ENCODE data around the gene TAS1R3.
"Not testable (repeated sequence)": the region's sequence is repeated elsewhere in the genome, so short reads cannot be mapped to it uniquely, and the experiment has no call there.

Gene TAS1R3

GRCh38 chr1:1364266-1364665 lies 33.2 kb downstream of the TAS1R3 start:
- in situ Hi-C loops (cut with MboI; ENCODE audit: low sequenced_read_pairs) = no loop called here

- in situ Hi-C loops (cut with MboI; ENCODE audit: low sequenced_read_pairs) = no loop called here
Measured at GRCh38 chr1:1365875-1366698, 35.0 kb downstream of the TAS1R3 start.

DNA sequence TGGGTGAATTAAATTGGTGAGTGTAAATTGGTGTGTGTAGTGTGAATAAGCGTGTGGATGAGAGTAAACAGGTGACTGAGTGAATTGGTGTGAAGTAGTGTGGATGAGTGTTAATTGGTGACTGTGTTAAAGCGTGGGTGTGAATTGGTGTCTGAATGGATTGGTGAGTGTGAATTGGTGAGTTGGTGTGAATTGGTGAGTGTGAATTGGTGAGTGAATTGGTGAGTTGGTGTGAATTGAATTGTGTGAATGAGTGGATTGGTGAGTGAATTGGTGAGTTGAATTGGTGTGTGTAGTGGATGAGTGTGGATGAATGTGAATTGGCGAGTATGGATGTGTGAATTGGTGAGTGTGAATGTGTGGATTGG lies 35.6 kb downstream of the TAS1R3 start:
- in situ Hi-C loops (cut with MboI; ENCODE audit: low sequenced_read_pairs) = no loop called here

- in situ Hi-C loops (cut with MboI; ENCODE audit: low sequenced_read_pairs) = no loop called here
Measured at GRCh38 chr1:1367315-1367714, 36.2 kb downstream of the TAS1R3 start.

GRCh38 chr1:1370094-1370493 lies 39.0 kb downstream of the TAS1R3 start:
- in situ Hi-C loops (cut with MboI; ENCODE audit: low sequenced_read_pairs) = not testable (repeated sequence)

DNA sequence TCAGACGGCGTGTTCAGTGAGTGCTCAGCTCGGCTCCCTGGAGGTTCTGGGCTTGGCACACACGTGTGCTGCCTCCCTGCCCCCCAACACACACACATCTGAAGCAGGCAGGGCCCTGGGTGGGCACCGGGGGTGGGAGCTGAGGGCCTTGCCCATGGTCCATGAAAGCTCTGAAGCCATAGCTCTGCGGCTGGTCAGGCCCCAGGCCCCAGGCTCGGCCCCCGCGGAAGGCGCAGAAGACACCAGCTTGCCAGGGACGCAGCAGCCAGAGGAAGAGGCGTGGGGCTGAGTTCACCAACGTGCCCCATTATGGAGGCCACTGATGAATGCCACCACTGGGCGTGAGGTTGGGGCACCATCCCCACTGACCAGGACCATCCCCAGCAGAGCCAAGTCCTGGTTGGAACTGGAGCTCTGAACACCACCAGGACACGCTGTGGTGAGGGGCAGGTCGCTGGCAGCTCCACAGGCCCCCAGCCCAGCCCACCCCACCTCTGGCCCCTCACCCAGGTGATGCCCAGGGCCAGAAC lies 39.8 kb downstream of the TAS1R3 start:
- in situ Hi-C loops (cut with MboI; ENCODE audit: low sequenced_read_pairs) = no loop called here

DNA sequence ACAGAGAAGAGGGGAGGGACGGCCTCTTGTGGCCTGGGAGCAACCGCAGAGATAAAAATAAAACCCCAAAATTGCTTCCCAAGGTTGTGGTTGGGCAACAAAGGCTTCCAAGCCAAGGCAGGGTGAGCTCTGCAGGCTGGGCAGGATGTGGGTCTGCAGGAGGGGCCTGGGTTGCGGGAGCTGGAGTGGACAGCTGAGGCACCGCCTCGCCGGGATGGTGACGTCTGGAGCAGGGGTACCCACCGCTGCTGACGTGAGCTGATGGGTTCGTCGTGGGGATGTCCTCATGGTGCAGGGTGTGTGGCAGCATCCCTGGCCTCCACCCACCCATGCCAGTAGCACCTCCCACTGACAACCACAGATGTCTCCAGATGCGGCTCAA lies 40.3 kb downstream of the TAS1R3 start:
- in situ Hi-C loops (cut with MboI; ENCODE audit: low sequenced_read_pairs) = no loop called here

GRCh38 chr1:1371746-1372711 lies 40.9 kb downstream of the TAS1R3 start:
- in situ Hi-C loops (cut with MboI; ENCODE audit: low sequenced_read_pairs) = no loop called here

DNA sequence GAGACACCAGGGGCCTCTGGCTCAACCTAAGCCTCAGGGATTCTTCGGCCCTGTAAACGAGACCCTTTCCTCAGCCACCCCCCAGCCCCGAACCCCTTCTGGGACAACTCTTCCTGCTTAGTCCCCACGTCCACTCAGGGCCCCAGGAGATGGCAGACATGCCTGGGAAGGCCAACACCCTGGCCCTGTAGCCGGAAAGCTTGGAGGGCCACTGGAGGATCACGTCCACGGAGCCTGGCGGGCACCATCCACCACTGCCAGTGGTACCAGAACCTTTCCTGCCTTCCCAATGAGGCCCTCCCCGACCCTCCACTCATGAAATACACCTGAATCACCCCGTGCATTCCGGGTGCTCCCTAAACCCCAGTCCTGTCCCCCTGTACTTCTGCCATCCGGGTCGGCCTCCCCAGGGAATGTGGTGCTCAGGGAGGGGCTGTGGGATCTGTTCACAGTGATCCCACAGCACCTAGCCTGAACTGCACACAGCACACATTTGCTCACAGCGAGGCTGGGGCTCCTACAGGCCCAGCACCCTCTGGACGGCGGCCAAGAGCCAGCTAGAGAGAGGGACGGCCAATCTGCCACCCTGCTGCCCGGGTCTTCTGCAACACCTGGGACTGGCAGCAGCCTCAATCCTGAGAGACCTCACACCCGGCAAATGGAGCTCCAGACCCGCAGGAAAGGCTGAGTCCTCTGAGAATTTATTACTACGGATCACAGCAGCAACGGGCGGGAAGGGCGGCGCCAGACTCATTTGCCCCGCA lies 42.2 kb downstream of the TAS1R3 start:
- in situ Hi-C loops (cut with MboI; ENCODE audit: low sequenced_read_pairs) = no loop called here

- in situ Hi-C loops (cut with MboI; ENCODE audit: low sequenced_read_pairs) = no loop called here
Measured at GRCh38 chr1:1373815-1374588, 42.9 kb downstream of the TAS1R3 start.

DNA sequence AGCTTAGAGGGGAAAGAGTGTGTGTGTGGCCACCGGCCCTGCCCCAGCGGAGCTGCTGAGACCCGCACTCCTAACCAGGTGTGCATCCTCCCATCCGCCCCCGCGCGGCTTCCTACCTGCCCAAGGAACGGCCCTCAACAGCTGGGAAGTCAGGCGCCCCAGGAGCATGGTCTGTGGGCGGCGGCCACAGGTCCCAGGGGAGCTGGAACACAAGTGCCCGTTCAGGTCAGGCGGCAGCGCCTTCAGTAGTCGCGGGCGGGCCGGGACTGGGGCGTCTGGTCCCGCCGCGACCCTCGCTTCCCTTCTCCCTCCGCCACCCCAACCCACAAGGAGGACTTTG lies 43.5 kb downstream of the TAS1R3 start:
- in situ Hi-C loops (cut with MboI; ENCODE audit: low sequenced_read_pairs) = no loop called here

GRCh38 chr1:1374929-1375662 lies 44.0 kb downstream of the TAS1R3 start, which contains the start of gene AURKAIP1:
Gene AURKAIP1, minus strand, starts transcription at chr1:1375207. Its CDS starts 451 bp downstream, at chr1:1374756.
- in situ Hi-C loops (cut with MboI; ENCODE audit: low sequenced_read_pairs) = no loop called here

GRCh38 chr1:1376551-1377226 lies 45.6 kb downstream of the TAS1R3 start:
- in situ Hi-C loops (cut with MboI; ENCODE audit: low sequenced_read_pairs) = no loop called here

DNA sequence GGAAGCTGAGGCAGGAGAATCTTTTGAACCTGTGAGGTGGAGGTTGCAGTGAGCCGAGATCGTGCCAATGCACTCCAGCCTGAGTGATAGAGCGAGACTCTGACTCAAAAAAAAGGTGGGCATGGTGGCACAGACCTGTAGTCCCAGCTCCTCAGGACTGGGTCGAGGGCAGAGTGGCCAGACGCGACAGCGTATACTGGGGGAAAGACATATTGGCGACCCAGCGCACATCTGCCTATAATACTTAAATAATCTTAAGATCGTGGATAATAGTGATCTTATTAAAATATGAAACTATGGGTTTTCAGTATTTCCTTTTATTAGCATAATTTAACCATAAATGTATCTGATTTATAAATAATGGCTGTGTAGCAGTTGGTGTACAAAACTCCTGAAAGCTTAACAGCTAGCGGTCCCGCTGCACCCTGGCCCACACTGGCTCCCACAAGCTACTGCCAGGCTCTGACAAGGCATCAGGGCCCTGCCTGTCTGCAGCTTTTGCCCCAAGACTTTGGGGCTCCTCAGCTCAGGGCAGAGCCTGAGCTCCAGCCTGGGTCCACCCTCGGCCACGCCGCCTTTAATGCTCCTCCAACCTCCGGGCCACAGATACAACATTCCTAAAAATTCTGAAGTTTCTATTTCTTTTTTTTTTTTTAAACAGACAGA lies 46.6 kb downstream of the TAS1R3 start:
- in situ Hi-C loops (cut with MboI; ENCODE audit: low sequenced_read_pairs) = no loop called here

- in situ Hi-C loops (cut with MboI; ENCODE audit: low sequenced_read_pairs) = no loop called here
Measured at GRCh38 chr1:1380860-1381259, 49.8 kb downstream of the TAS1R3 start.

DNA sequence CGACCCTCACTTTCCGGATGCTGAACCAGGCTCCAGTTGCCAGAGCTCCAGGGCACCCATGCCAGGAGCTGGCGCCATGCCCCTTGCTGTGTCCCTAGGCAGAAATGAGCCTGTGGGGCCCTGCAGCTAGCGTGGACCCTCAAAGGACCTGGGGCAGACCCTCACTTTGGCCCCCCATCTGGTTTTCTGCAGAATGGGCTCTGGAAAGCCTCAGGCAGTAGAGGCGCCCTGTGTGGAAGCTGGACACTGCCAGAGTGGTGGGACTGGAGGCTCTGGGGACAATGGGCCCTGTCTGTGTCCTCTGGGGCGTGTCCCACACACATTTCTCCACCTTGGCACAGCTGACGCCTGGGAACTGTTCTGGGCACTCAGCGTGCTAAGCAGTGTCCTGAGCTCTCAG lies 50.2 kb downstream of the TAS1R3 start:
- in situ Hi-C loops (cut with MboI; ENCODE audit: low sequenced_read_pairs) = no loop called here
